Stimulated activated CD4-positive, alpha-beta T cell treated with anti-CD3 and anti-CD28 coated beads, Interleukin-1b, Interleukin-23, amount 100 ng/mL, for 1 hour (primary cell): Measurements from ENCODE around the gene BHMT2.
A peak's percentile ranks its signal among the peaks of the same experiment; 100 is the strongest.

Experiments used
- DNase-seq, 2 donors: peaks; one replicate each; pipeline ENCODE4 v3.0.0-alpha.2; 2020; ENCODE audit warnings: low read depth in 2 of 2

The BHMT2 gene

GRCh38 chr5:79120221-79120620 lies 50.7 kb downstream of the BHMT2 start:
- DNase-seq, result no peak

- DNase-seq, result no peak
These were observed 53.4 kb downstream of the BHMT2 start for GRCh38 chr5:79122973-79123372.

GRCh38 chr5:79124607-79125006 lies 55.0 kb downstream of the BHMT2 start:
- no peak for DNase-seq

- DNase-seq, result no peak
These were observed 61.2 kb downstream of the BHMT2 start for GRCh38 chr5:79130781-79131180.

- DNase-seq, result no peak
These were observed 63.6 kb downstream of the BHMT2 start for GRCh38 chr5:79133121-79133656.

GRCh38 chr5:79133657-79134451 lies 64.3 kb downstream of the BHMT2 start:
- peak; percentile 22 to 66 for DNase-seq

- no peak for DNase-seq
These were observed 66.4 kb downstream of the BHMT2 start for GRCh38 chr5:79135790-79136553.

GRCh38 chr5:79136618-79137017 lies 67.1 kb downstream of the BHMT2 start:
- no peak for DNase-seq
